ENCODE measurements around the gene ARRB2. TPM values are rescaled to one million over a fixed set of nuclear protein-coding genes. Genes with fewer than 3 reads are reported as not detected.

Gene ARRB2
- total RNA-seq, 2 donors from 2014 or later, result 45.3 to 51.8 TPM

DNA sequence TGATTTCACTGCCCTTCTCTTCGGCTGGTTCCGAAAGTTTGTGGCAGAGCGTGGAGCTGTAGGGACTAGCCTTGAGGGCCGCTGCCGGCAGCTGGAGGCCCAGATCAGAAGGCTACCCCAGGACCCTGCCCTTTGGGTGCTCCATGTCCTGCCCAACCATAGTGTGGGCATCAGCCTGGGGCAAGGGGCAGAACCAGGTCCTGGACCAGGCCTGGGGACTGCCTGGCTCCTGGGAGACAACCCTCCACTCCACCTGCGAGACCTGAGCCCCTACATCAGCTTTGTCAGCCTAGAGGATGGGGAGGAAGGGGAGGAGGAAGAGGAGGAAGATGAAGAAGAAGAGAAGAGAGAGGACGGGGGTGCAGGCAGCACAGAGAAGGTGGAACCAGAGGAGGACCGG, 30.2 kb downstream of the ARRB2 start:
- H3K27ac ChIP-seq (ENCODE audit: low read depth, low read length), result no peak overlapping the region
- H3K4me3 ChIP-seq (ENCODE audit: low read length), result no peak overlapping the region
- peak overlapping the region; percentile 51 for H3K4me3 Mint-ChIP-seq

DNA sequence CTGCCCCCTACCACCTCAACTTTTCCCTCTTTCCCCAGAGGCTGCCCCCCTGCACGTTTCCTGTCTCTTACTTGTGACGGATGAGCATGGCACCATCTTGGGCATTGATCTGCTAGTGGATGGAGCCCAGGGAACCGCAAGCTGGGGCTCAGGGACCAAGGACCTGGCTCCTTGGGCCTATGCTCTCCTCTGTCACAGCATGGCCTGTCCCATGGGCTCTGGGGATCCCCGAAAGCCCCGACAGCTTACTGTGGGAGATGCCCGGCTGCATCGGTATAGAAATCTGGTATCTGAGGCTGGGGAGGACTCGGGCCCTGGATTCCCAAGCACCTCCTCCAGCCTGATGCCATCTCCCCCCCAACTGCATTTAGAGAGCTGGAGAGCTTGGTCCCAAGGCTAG, 31.1 kb downstream of the ARRB2 start:
- no peaks in the 10 kb centered on the region for H3K36me3 ChIP-seq (ENCODE audit: control insufficient read depth, insufficient read depth, low read length)

More for the DNA sequence above, 30.2 kb downstream of the ARRB2 start:
- Mint-ChIP-seq H3K9me3 (no peaks in the 10 kb centered on the region), H3K36me3 (ENCODE audit: low read depth) (no peaks in the 10 kb centered on the region), H3K4me1 (peaks cover 11% of the 10 kb centered on the region), H3K27me3 (ENCODE audit: insufficient read depth) (peaks cover 96% of the 10 kb centered on the region), H3K27ac (no peak overlapping the region)
- no peak for DNase-seq
- no peak overlapping the region for H3K9ac ChIP-seq (ENCODE audit: extremely low read depth, low read length, poor library complexity, severe bottlenecking)
- TF ChIP-seq, protein P1, sequence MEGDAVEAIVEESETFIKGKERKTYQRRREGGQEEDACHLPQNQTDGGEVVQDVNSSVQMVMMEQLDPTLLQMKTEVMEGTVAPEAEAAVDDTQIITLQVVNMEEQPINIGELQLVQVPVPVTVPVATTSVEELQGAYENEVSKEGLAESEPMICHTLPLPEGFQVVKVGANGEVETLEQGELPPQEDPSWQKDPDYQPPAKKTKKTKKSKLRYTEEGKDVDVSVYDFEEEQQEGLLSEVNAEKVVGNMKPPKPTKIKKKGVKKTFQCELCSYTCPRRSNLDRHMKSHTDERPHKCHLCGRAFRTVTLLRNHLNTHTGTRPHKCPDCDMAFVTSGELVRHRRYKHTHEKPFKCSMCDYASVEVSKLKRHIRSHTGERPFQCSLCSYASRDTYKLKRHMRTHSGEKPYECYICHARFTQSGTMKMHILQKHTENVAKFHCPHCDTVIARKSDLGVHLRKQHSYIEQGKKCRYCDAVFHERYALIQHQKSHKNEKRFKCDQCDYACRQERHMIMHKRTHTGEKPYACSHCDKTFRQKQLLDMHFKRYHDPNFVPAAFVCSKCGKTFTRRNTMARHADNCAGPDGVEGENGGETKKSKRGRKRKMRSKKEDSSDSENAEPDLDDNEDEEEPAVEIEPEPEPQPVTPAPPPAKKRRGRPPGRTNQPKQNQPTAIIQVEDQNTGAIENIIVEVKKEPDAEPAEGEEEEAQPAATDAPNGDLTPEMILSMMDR (conservative IDR thresholded peaks at IDR 0.05), result no peak
- peaks cover 5% of the 10 kb centered on the region for H3K4me1 ChIP-seq (ENCODE audit: control insufficient read depth, insufficient read depth, low read length)
- H3K36me3 ChIP-seq (ENCODE audit: control insufficient read depth, insufficient read depth, low read length), result no peaks in the 10 kb centered on the region
- H3K9me3 ChIP-seq (ENCODE audit: control insufficient read depth, low read length), result no peaks in the 10 kb centered on the region
- peaks cover 99% of the 10 kb centered on the region for H3K27me3 ChIP-seq (ENCODE audit: control insufficient read depth, insufficient read depth, low read length, poor library complexity, severe bottlenecking)
- WGBS, 2 experiments (ENCODE audit: insufficient coverage in 1 of 2, insufficient read length in 1 of 2), result 89 to 90% methylated on average over 2 to 8 of the region's 8 CpGs

DNA sequence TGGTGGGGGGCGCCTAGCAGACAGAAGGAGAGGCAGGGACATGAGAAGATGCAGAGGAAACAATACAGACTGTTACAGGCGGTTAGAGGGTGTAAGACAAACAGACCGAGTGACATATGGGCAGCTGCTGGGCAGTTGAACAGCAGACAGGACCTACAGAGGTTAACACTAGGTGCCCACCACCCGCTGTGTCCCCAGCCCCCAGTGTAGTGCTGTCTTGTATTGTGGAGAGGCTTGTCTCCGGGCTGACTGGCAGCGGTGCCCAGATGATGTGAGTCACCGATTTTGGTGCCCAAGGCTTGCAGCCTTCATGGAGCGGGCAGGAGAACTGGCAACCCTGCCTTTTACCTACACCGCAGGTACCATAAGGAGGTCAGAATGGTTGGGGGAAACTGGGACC, 31.7 kb downstream of the ARRB2 start:
- Histone ChIP-seq H3K36me3 (ENCODE audit: control insufficient read depth, insufficient read depth, low read length) (no peaks in the 10 kb centered on the region), H3K4me1 (ENCODE audit: control insufficient read depth, insufficient read depth, low read length) (peaks cover 5% of the 10 kb centered on the region), H3K27me3 (ENCODE audit: control insufficient read depth, insufficient read depth, low read length, poor library complexity, severe bottlenecking) (peaks cover 94% of the 10 kb centered on the region), H3K9me3 (ENCODE audit: control insufficient read depth, low read length) (no peaks in the 10 kb centered on the region), H3K9ac (ENCODE audit: extremely low read depth, low read length, poor library complexity, severe bottlenecking) (no peak overlapping the region), H3K4me3 (ENCODE audit: low read length) (no peak overlapping the region), H3K27ac (ENCODE audit: low read depth, low read length) (no peak overlapping the region)
- no peaks in the 10 kb centered on the region for H3K9me3 Mint-ChIP-seq
- H3K27me3 Mint-ChIP-seq (ENCODE audit: insufficient read depth), result peaks cover 83% of the 10 kb centered on the region
- H3K27ac Mint-ChIP-seq, result no peak overlapping the region
- 88 to 93% methylated on average over 7 to 9 of the region's 9 CpGs for WGBS, 2 experiments (ENCODE audit: insufficient coverage in 1 of 2, insufficient read length in 1 of 2)
- no peak overlapping the region for H3K4me3 Mint-ChIP-seq
- TF ChIP-seq, protein P1 (conservative IDR thresholded peaks at IDR 0.05), result no peak
- no peak for DNase-seq
- H3K4me1 Mint-ChIP-seq, result peaks cover 11% of the 10 kb centered on the region
- H3K36me3 Mint-ChIP-seq (ENCODE audit: low read depth), result no peaks in the 10 kb centered on the region

More for the DNA sequence above, 31.1 kb downstream of the ARRB2 start:
- Histone ChIP-seq H3K27ac (ENCODE audit: low read depth, low read length) (no peak overlapping the region), H3K9ac (ENCODE audit: extremely low read depth, low read length, poor library complexity, severe bottlenecking) (no peak overlapping the region), H3K27me3 (ENCODE audit: control insufficient read depth, insufficient read depth, low read length, poor library complexity, severe bottlenecking) (peaks cover 99% of the 10 kb centered on the region), H3K4me3 (ENCODE audit: low read length) (no peak overlapping the region), H3K4me1 (ENCODE audit: control insufficient read depth, insufficient read depth, low read length) (peaks cover 5% of the 10 kb centered on the region), H3K9me3 (ENCODE audit: control insufficient read depth, low read length) (no peaks in the 10 kb centered on the region)
- peaks cover 11% of the 10 kb centered on the region for H3K4me1 Mint-ChIP-seq
- H3K27me3 Mint-ChIP-seq (ENCODE audit: insufficient read depth), result peaks cover 89% of the 10 kb centered on the region
- DNase-seq, result no peak
- no peaks in the 10 kb centered on the region for H3K9me3 Mint-ChIP-seq
- no peaks in the 10 kb centered on the region for H3K36me3 Mint-ChIP-seq (ENCODE audit: low read depth)
- TF ChIP-seq, protein P1 (conservative IDR thresholded peaks at IDR 0.05), result no peak
- WGBS, 2 experiments (ENCODE audit: insufficient coverage in 1 of 2, insufficient read length in 1 of 2), result 96 to 100% methylated on average over 3 to 8 of the region's 8 CpGs
- no peak overlapping the region for H3K4me3 Mint-ChIP-seq
- H3K27ac Mint-ChIP-seq, result no peak overlapping the region
